ENCODE data around the gene OLFML2A. TPM values are rescaled to one million over a fixed set of nuclear protein-coding genes. Genes with fewer than 3 reads are reported as not detected.

OLFML2A gene
- total RNA-seq, 1 donor from 2014 or later = 148 TPM

DNA sequence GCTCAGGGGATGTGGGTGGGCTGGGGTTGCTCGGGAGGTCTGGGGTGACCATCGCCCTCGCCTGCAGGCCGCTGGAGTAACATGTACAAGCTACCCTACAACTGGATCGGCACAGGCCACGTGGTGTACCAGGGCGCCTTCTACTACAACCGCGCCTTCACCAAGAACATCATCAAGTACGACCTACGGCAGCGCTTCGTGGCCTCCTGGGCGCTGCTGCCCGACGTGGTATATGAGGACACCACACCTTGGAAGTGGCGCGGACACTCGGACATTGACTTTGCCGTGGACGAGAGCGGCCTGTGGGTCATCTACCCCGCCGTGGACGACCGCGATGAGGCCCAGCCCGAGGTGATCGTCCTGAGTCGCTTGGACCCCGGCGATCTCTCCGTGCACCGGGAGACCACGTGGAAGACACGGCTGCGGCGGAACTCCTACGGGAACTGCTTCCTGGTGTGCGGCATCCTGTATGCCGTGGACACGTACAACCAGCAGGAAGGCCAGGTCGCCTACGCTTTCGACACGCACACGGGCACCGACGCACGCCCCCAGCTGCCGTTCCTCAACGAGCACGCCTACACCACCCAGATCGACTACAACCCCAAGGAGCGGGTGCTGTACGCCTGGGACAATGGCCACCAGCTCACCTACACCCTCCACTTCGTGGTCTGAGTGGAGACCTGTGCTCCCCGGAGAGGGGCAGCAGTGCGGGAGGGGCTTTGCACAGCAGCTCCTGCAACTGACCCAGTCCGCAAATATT, 33.0 kb downstream of the OLFML2A start:
- FAIRE-seq (no peak), DNase-seq (ENCODE audit: low read depth) (no peak)
- Mint-ChIP-seq H3K4me1 (ENCODE audit: low read depth, unreplicated experiment) (peaks cover 34% of the 10 kb centered on the region), H3K27ac (ENCODE audit: unreplicated experiment) (peak overlapping the region; percentile 99), H3K9me3 (ENCODE audit: unreplicated experiment) (no peaks in the 10 kb centered on the region), H3K27me3 (ENCODE audit: low read depth, unreplicated experiment) (no peaks in the 10 kb centered on the region), H3K36me3 (ENCODE audit: low read depth, unreplicated experiment) (peaks cover 7% of the 10 kb centered on the region), H3K4me3 (ENCODE audit: unreplicated experiment) (no peak overlapping the region)
- no peaks in the 10 kb centered on the region for H4K20me1 ChIP-seq (ENCODE audit: insufficient read depth, low read length)
- no peak overlapping the region for H2AFZ ChIP-seq (ENCODE audit: low read depth, low read length)
- H3K27ac ChIP-seq (ENCODE audit: low read depth, low read length) = no peak overlapping the region
- peaks cover 43% of the 10 kb centered on the region for H3K4me1 ChIP-seq (ENCODE audit: insufficient read depth, low read length)
- H3K4me3 ChIP-seq (ENCODE audit: insufficient read depth, low read depth, low read length) = no peak overlapping the region
- H3K79me2 ChIP-seq (ENCODE audit: insufficient read depth, low read length) = no peaks in the 10 kb centered on the region
- no peak overlapping the region for H3K4me2 ChIP-seq (ENCODE audit: low read length)
- H3K9ac ChIP-seq (ENCODE audit: low read length) = peak overlapping the region; percentile 87
- H3K27me3 ChIP-seq (ENCODE audit: insufficient read depth, low read length) = no peaks in the 10 kb centered on the region
- H3K9me3 ChIP-seq (ENCODE audit: insufficient read depth, low read depth, low read length) = no peaks in the 10 kb centered on the region
- TF ChIP-seq, protein P1, sequence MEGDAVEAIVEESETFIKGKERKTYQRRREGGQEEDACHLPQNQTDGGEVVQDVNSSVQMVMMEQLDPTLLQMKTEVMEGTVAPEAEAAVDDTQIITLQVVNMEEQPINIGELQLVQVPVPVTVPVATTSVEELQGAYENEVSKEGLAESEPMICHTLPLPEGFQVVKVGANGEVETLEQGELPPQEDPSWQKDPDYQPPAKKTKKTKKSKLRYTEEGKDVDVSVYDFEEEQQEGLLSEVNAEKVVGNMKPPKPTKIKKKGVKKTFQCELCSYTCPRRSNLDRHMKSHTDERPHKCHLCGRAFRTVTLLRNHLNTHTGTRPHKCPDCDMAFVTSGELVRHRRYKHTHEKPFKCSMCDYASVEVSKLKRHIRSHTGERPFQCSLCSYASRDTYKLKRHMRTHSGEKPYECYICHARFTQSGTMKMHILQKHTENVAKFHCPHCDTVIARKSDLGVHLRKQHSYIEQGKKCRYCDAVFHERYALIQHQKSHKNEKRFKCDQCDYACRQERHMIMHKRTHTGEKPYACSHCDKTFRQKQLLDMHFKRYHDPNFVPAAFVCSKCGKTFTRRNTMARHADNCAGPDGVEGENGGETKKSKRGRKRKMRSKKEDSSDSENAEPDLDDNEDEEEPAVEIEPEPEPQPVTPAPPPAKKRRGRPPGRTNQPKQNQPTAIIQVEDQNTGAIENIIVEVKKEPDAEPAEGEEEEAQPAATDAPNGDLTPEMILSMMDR (IDR thresholded peaks at IDR 0.05; ENCODE audit: insufficient read depth, low read depth, low read length) = no peak
- no peak for TF ChIP-seq EZH2 (IDR thresholded peaks at IDR 0.05; ENCODE audit: insufficient read depth, low read length)
- H3K36me3 ChIP-seq (ENCODE audit: insufficient read depth, low read length) = no peaks in the 10 kb centered on the region

DNA sequence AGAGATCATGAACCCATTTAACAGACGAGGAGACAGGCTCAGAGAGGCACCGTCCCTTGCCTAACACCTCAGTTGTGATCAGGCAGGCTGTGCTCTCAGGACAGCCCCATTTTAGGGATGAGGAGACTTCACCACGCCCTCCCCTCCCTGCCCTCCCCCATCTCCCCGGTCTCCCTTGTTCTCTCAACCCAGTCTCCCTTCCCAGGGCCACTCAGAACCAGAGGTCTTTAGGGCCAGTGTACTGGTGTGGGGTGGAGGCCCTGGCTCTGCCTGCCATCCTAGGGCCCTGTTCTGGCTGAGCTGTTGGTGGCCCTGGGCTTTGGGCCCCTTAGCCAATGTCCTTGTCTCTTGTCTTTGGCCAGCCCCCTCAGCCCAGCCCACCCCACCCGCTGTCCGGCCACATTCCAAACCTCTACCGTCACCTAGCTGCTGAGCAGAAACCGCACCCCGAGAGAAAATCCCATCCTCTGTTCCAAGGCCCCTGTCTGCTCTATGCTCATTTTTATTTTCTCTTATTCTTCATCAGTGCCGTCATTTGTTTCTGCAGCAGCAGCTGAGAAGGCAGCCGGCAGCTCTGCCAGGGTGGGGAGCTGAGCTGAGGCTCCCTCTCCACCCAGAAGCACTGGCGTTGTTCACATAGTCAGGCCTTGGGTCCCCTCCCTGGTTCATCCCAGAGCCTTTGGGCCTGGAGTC, 33.9 kb downstream of the OLFML2A start:
- Mint-ChIP-seq H3K4me3 (ENCODE audit: unreplicated experiment) (peak overlapping the region; percentile 34), H3K4me1 (ENCODE audit: low read depth, unreplicated experiment) (peaks cover 34% of the 10 kb centered on the region), H3K9me3 (ENCODE audit: unreplicated experiment) (no peaks in the 10 kb centered on the region), H3K27me3 (ENCODE audit: low read depth, unreplicated experiment) (no peaks in the 10 kb centered on the region), H3K27ac (ENCODE audit: unreplicated experiment) (peak overlapping the region; percentile 99), H3K36me3 (ENCODE audit: low read depth, unreplicated experiment) (peaks cover 7% of the 10 kb centered on the region)
- TF ChIP-seq, protein P1 (IDR thresholded peaks at IDR 0.05; ENCODE audit: insufficient read depth, low read depth, low read length) = no peak
- no peak for TF ChIP-seq EZH2 (IDR thresholded peaks at IDR 0.05; ENCODE audit: insufficient read depth, low read length)
- FAIRE-seq (no peak), DNase-seq (ENCODE audit: low read depth) (peak; percentile 92)
- Histone ChIP-seq H3K79me2 (ENCODE audit: insufficient read depth, low read length) (no peaks in the 10 kb centered on the region), H2AFZ (ENCODE audit: low read depth, low read length) (peak overlapping the region; percentile 75), H3K27me3 (ENCODE audit: insufficient read depth, low read length) (no peaks in the 10 kb centered on the region), H3K36me3 (ENCODE audit: insufficient read depth, low read length) (no peaks in the 10 kb centered on the region), H3K9me3 (ENCODE audit: insufficient read depth, low read depth, low read length) (no peaks in the 10 kb centered on the region), H3K27ac (ENCODE audit: low read depth, low read length) (peak overlapping the region; percentile 98), H4K20me1 (ENCODE audit: insufficient read depth, low read length) (no peaks in the 10 kb centered on the region), H3K4me2 (ENCODE audit: low read length) (peak overlapping the region; percentile 75), H3K4me1 (ENCODE audit: insufficient read depth, low read length) (peaks cover 43% of the 10 kb centered on the region), H3K4me3 (ENCODE audit: insufficient read depth, low read depth, low read length) (no peak overlapping the region), H3K9ac (ENCODE audit: low read length) (peak overlapping the region; percentile 87)
